GM10248 (cell line): Measurements from ENCODE around the gene CALML3.

Experiments used
- CTCF ChIA-PET: fragments of 300-600 bp; sonication (Branson Sonifier 250); formaldehyde crosslinking; extraction: SDS; loops from one replicate; lab custom pipeline; 2021; ENCODE audit warnings: antibody characterized with exemption; lab: Yijun Ruan, JAX
- POLR2A ChIA-PET: fragments of 350-650 bp; sonication (Branson Sonifier 250); formaldehyde crosslinking; extraction: SDS; loops from one replicate; lab custom pipeline; 2020; ENCODE audit warnings: antibody characterized with exemption; lab: Yijun Ruan, JAX
- DNase-seq: peaks from one replicate; pipeline ENCODE4 v3.0.0; 2012; ENCODE audit errors: extremely low spot score
- TF ChIP-seq, protein P1 (sequence below): IDR thresholded peaks from 2 replicates; pipeline ENCODE4 v1.5.1; 2012; ENCODE audit warnings: mild to moderate bottlenecking, low read depth; ENCODE audit errors: extremely low read depth, missing control alignments, control extremely low read depth

The CALML3 gene

DNA sequence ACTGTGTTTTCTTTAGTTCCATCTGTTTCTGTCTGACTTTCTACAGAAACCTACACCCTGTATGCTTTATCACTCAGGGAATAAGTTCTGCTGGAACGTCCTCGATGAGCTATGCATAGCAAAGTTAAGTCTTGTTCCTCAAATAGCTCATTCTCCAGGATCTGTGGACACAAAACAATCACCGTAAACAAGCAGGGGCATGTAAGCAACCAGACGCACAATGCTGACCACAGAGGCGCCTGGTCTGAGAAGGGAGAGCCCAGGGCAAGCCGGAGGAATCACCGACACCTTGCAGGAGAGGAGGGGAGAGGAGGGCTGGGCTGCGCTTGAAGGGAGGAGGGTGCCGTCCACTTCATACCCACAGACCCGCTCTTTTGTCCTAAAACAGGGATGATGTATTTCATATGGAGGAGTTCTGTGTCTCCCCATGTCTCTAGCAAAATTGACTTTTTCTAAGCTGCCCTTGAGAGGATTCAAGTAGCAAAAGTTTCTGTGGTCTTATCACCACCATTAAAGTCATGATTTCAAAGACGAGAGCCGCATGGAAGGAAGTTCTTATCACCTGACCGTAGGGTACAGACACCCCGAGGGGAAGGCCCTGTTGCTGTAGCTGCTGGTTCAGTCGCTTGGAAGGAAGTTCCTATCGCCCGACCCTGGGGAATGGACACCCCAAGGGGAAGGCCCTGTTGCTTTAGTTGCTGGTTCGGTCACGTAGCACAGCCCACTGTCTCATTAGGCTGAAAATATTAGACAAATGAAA lies 14.3 kb downstream of the CALML3 start:
- TF ChIP-seq, protein P1, sequence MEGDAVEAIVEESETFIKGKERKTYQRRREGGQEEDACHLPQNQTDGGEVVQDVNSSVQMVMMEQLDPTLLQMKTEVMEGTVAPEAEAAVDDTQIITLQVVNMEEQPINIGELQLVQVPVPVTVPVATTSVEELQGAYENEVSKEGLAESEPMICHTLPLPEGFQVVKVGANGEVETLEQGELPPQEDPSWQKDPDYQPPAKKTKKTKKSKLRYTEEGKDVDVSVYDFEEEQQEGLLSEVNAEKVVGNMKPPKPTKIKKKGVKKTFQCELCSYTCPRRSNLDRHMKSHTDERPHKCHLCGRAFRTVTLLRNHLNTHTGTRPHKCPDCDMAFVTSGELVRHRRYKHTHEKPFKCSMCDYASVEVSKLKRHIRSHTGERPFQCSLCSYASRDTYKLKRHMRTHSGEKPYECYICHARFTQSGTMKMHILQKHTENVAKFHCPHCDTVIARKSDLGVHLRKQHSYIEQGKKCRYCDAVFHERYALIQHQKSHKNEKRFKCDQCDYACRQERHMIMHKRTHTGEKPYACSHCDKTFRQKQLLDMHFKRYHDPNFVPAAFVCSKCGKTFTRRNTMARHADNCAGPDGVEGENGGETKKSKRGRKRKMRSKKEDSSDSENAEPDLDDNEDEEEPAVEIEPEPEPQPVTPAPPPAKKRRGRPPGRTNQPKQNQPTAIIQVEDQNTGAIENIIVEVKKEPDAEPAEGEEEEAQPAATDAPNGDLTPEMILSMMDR = no peak
- POLR2A ChIA-PET = no interaction called here
- DNase-seq = no peak
- CTCF ChIA-PET = interaction anchor here (0.8 kb wide), 1 partner anchor 10 kb away, joined by 3 read pairs; no protein-coding TSS in a partner anchor

DNA sequence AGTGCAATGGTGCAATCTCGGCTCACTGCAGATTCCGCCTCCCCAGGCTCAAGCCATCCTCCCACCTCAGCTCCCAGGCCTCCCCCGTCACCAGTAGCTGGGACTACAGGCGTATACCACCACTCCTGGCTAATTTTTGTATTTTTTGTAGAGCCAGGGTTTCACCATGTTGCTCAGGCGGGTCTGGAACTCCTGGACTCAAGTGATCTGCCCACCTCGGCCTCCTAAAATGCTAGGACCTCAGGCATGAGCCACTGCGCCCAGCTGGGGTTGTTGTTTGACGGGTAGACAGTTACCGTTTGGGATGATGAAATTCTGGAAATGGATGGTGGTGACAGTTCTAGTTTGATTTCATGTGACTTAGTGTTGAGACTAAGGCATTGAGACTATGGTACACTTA lies 15.3 kb downstream of the CALML3 start:
- TF ChIP-seq, protein P1 = no peak
- no peak for DNase-seq
- ChIA-PET POLR2A (no interaction called here), CTCF (no interaction called here)

DNA sequence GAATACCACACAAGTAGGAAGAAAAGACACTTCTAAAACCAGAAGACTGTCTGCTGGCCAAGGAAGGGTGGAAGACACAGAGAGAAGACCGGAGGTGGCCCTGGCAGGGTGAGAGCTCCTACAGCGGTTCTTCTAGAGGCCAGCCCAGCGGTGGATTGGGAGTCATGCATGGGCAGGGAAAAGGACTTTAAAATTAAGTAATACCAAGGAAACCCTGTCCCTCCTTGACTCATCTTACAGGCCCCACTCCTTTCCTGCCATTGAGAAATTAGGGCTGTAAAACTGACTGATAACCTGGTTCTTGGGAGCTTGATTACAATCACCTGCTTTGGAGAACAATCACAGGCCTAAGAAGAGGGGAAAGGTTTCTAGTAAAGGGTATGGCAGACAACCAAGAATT lies 16.1 kb downstream of the CALML3 start:
- POLR2A ChIA-PET = no interaction called here
- TF ChIP-seq, protein P1 = no peak
- no peak for DNase-seq
- CTCF ChIA-PET = no interaction called here

DNA sequence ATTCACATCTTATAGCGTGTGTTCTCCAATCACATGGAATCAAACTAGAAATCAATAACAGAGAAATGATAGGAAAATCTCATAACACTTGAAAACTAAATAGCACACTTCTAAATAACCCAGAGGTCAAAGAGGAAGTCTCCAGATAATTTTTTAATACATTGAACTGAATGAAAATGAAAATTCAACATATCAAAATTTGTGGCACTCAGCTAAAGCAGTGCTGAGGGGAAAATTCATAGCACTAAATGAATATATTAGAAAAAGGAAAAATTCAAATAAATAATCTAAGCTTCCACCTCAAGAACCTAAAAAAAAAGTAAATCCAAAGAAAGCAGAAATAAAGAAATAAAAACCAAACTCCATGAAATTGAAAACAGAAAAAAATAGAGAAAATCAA lies 17.3 kb downstream of the CALML3 start:
- CTCF ChIA-PET = interaction anchor here (0.9 kb wide), 1 partner anchor 42 kb away, joined by 3 read pairs; no protein-coding TSS in a partner anchor
- TF ChIP-seq, protein P1 = no peak
- no peak for DNase-seq
- POLR2A ChIA-PET = no interaction called here

DNA sequence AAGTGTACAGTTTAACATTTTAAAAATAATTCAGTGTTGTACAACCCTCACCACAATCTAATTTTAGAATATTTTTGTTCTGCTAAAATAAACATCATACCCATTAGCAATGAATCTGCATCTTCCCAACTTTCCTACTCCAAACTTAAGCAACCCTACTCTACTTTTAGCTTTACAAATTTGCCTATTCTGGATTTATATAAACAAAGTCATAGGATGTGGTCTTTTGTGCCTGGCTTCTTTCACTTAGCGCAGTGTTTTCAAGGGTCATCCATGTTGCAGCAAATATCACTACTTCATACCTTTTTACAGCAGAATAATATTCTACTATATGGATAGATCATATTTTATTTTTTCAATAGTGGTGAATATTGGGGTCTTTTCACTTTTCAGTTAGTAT lies 18.9 kb downstream of the CALML3 start:
- DNase-seq = no peak
- ChIA-PET POLR2A (no interaction called here), CTCF (no interaction called here)
- TF ChIP-seq, protein P1 = no peak

DNA sequence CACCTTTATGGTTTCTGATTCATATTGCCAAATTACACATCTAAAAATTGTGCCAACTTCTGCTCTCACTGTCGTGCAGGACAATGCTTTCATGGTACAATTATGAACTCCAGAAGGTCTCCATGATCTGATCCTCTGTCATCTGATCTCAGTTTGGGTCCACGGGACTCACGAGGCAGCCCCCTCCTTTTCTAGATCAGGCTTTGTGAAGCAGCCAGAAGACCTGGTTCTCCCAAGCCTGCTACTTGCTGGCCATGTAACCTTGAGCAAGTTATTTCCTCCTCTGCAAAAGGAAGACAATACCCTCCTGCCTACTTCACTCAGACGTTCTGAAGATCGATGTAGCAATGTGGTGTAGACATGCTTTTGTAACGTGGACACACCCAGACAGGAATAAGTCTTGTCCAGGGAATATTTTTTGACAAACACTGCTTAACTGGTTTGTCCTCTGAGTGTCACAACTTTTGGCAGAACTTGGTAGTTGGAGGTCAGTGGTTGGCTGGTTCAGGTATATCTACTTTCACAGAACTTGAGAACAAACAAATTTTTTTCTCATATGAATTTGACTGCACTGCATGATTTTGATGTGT lies 19.6 kb downstream of the CALML3 start:
- TF ChIP-seq, protein P1 = no peak

More for the DNA sequence above, 19.6 kb downstream of the CALML3 start:
- no peak for DNase-seq
- POLR2A ChIA-PET = no interaction called here
- CTCF ChIA-PET = interaction anchor here (1.5 kb wide), 1 partner anchor 14 kb away, joined by 3 read pairs; no protein-coding TSS in a partner anchor
